ENCODE data around the gene SPDEF. TPM values are rescaled to one million over a fixed set of nuclear protein-coding genes. Genes with fewer than 3 reads are reported as not detected.

The SPDEF gene
- total and polyA plus RNA-seq, 2 of the 13 experiments (the other 11 are each of a cell fraction or from before 2014, with no cell fraction given): not detected

- TF ChIP-seq ZNF609 (CRISPR knock-in tag; IDR thresholded peaks at IDR 0.05; ENCODE audit: borderline replicate concordance): no peak
- no peak for TF ChIP-seq BRF2 (CRISPR knock-in tag; IDR thresholded peaks at IDR 0.05)
- TF ChIP-seq ZNF607 (CRISPR knock-in tag; IDR thresholded peaks at IDR 0.05; ENCODE audit: borderline replicate concordance): no peak
- no peak for TF ChIP-seq ZNF616 (CRISPR knock-in tag; IDR thresholded peaks at IDR 0.05; ENCODE audit: low read depth)
- TF ChIP-seq DNMT3B (CRISPR knock-in tag; conservative IDR thresholded peaks at IDR 0.05): no peak
- TF ChIP-seq HNRNPK (IDR thresholded peaks at IDR 0.05; ENCODE audit: low read depth, low read length, poor library complexity, severe bottlenecking): no peak
These were observed 40.4 kb downstream of the SPDEF start (continued) for GRCh38 chr6:34515473-34516387.

All from HepG2 (cell line).